ENCODE data around the gene KCNF1.

- TF ChIP-seq POLR2AphosphoS5 (IDR thresholded peaks at IDR 0.05; ENCODE audit: low read depth, low read length) (no peak), TAF1 (IDR thresholded peaks at IDR 0.05; ENCODE audit: borderline replicate concordance, insufficient read depth, low read length) (no peak), REST (IDR thresholded peaks at IDR 0.05; ENCODE audit: insufficient read depth in 1 of 2, low read depth in 2 of 2, low read length in 2 of 2) (no peak), SIN3A (IDR thresholded peaks at IDR 0.05; ENCODE audit: borderline replicate concordance, insufficient read depth, low read length) (no peak)
Observed at GRCh38 chr2:10948606-10949230, 37.0 kb downstream of the KCNF1 start.
